Thymus (tissue), 11 donors: ENCODE measurements around the gene HYAL2. TPM values are rescaled to one million over a fixed set of nuclear protein-coding genes. Genes with fewer than 3 reads are reported as not detected.

ENCODE experiments used
- DNase-seq, 9 donors: peaks; one replicate each; pipeline ENCODE4 v3.0.0-alpha.2; 2013; ENCODE audit warnings: low spot score in 9 of 9, low read depth in 6 of 9, missing footprints in 1 of 9
- H3K27ac ChIP-seq, 2 donors: one replicate each; pipeline ENCODE4 v1.5.1; 2013; ENCODE audit warnings: control low read depth in 1 of 2, low read depth in 1 of 2, low read length in 1 of 2, mild to moderate bottlenecking in 1 of 2, moderate library complexity in 1 of 2
- H3K27me3 ChIP-seq, 2 donors: one replicate each; pipeline ENCODE4 v1.5.1; 2013; ENCODE audit warnings: low read length in 1 of 2; ENCODE audit not compliant: control insufficient read depth in 2 of 2, insufficient read depth in 1 of 2
- H3K36me3 ChIP-seq, 2 donors: one replicate each; pipeline ENCODE4 v1.5.1; 2013; ENCODE audit warnings: low read length in 1 of 2, mild to moderate bottlenecking in 1 of 2, moderate library complexity in 1 of 2; ENCODE audit not compliant: control insufficient read depth in 2 of 2, insufficient read depth in 2 of 2
- H3K4me1 ChIP-seq, 2 donors: one replicate each; pipeline ENCODE4 v1.5.1; 2013; ENCODE audit warnings: low read length in 2 of 2; ENCODE audit not compliant: control insufficient read depth in 2 of 2, insufficient read depth in 2 of 2
- H3K4me3 ChIP-seq, 2 donors: one replicate each; pipeline ENCODE4 v1.5.1; 2013; ENCODE audit warnings: low read length in 2 of 2, control low read depth in 1 of 2, mild to moderate bottlenecking in 1 of 2
- H3K9me3 ChIP-seq, 2 donors: one replicate each; pipeline ENCODE4 v1.5.1; 2013; ENCODE audit warnings: low read length in 1 of 2, mild to moderate bottlenecking in 1 of 2; ENCODE audit not compliant: control insufficient read depth in 2 of 2, insufficient read depth in 1 of 2
- WGBS: extraction: QIAGEN DNeasy Blood & Tissue Kit; methylation state at CpG from one replicate; pipeline ENCODE4 v1.1.7; 2013; 5-methylcytosine and 5-hydroxymethylcytosine counted together
- polyA plus RNA-seq: library from polyadenylated mRNA; stranded (reverse); fragments of 200-250 nt; gene quantifications from one replicate; pipeline ENCODE4 v1.2.3, GENCODE V29; 2013
- total RNA-seq: library from RNA; stranded (reverse); fragments of 120-200 nt; gene quantifications from one replicate; pipeline ENCODE4 v1.2.4, GENCODE V29; 2013
- donor health status: healthy.

HYAL2 gene
- total and polyA plus RNA-seq, 2 donors = 15.2 to 32.7 TPM

DNA sequence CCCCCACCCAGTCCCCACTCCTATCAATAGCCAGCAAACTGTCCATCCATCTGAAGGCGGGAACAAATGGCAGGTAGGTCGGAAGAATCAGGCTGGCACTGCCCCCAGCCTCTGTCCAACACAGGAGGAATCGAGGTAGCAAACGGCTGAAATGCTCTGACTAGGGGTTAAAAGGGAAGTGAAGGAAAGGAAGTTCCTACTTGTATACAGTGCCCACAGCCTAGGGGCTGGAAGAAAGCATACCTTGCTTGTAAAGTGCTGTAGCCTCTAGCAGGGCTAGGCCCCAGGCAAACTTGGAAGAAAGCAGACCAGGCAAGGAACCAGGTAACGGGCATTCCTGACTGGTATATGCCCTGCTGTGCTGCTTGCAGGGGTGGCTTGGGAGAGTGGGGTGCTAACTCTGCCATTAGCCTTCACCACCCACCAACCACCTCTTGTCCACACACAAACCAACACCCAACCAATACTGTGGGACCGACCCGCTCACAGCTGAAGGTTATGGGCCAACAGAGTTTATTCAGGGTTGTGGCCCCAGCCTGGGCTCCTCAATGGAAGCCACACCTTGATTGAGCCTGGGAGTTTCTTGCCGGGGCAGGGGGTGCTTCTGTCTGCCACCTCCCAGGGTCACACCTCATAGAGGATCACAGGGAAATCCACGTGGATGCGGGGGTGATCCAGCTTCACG, 3.1 kb upstream of the HYAL2 start:
- no peaks in the 10 kb centered on the region for H3K27me3 ChIP-seq
- no peak overlapping the region for H3K27ac ChIP-seq
- peaks cover 9 to 31% of the 10 kb centered on the region in 2 donors for H3K4me1 ChIP-seq
- DNase-seq = no peak
- H3K4me3 ChIP-seq = no peak overlapping the region
- WGBS = 94% methylated on average over 11 of the region's 11 CpGs
- peaks cover 0 to 4% of the 10 kb centered on the region in 2 donors for H3K9me3 ChIP-seq
- H3K36me3 ChIP-seq = peaks cover 30 to 33% of the 10 kb centered on the region in 2 donors

GRCh38 chr3:50325113-50325480, 2.6 kb upstream of the HYAL2 start:
- H3K4me1 ChIP-seq = peaks cover 14 to 37% of the 10 kb centered on the region in 2 donors
- no peaks in the 10 kb centered on the region for H3K27me3 ChIP-seq
- H3K36me3 ChIP-seq = peaks cover 25 to 28% of the 10 kb centered on the region in 2 donors
- no peak for DNase-seq
- H3K4me3 ChIP-seq = no peak overlapping the region
- 95% methylated on average over 2 of the region's 2 CpGs for WGBS
- peaks cover 0 to 4% of the 10 kb centered on the region in 2 donors for H3K9me3 ChIP-seq
- no peak overlapping the region for H3K27ac ChIP-seq

DNA sequence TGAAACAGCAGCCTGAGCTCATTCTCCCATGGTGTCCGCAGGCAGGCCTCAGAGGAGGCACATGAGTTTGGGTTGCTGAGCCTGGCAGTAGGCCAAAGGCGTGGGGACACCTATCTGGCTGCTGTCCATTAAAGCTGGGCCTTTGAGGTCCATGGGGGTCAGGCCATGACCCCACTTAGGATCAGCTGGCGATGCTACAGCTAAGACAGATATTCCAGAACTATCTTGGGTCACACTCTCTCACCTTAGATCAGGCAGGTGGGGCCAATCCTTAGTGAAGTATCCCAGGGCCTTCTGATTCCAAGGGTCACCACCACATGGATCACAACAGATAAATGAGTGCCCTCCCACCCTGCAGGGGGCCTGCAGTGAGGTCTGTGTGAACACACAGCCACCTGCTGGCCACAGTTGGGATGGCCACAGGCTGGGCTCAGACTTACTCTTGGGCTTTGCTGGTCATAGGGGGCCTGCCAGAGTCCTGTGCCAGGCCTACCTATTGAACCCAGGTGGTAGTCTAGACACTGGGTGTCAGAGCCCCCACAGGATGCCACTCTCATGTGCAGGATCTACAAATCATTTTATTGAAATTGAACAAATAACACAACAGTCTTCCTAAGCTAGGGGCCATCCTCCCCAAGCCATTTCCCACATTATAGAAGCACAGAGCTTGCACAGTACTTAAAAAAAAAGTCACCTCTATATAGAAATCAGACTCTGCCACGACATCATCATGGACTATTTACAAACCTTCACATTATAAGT, 2.0 kb upstream of the HYAL2 start:
- Histone ChIP-seq H3K27ac (peak overlapping the region in 1 of 2 donors; percentile 37), H3K36me3 (peaks cover 19 to 23% of the 10 kb centered on the region in 2 donors), H3K4me1 (peaks cover 14 to 40% of the 10 kb centered on the region in 2 donors), H3K9me3 (peaks cover 0 to 4% of the 10 kb centered on the region in 2 donors), H3K4me3 (no peak overlapping the region), H3K27me3 (no peaks in the 10 kb centered on the region)
- DNase-seq = peak in 2 of 9 donors; percentile 60 to 61
- 74% methylated on average over 4 of the region's 4 CpGs for WGBS

DNA sequence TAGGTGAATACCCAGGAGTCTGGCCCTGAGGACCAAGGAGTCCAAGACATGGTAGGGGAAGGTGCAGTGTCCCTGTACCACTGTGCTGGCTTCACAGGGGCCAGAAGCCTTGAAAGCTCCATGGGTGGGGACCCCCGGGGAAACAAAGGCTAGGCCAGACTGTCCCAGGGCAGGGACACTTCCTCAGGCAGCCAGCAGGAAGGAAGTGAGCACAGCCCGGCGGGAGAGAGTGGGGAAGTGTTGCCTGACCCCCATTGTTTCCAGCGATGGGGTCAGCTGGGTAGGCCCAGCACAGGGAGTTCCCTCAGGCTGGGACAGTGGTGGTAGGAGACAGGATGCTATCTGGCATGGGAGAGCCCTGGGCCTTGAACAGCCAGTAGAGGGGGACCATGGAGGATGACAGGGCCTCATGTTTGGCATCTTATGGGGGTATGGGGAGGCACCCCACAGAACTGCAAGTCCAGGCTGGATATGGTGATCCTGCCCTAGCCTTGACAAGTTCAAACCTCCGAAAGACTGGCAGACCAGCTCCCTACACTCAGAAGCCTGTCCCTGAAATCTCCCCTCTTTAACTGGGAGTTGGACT, 1.2 kb upstream of the HYAL2 start:
- Histone ChIP-seq H3K36me3 (peaks cover 18 to 20% of the 10 kb centered on the region in 2 donors), H3K4me1 (peaks cover 14 to 46% of the 10 kb centered on the region in 2 donors), H3K27me3 (no peaks in the 10 kb centered on the region), H3K4me3 (no peak overlapping the region), H3K27ac (peak overlapping the region in 1 of 2 donors; percentile 37), H3K9me3 (peaks cover 0 to 4% of the 10 kb centered on the region in 2 donors)
- no peak for DNase-seq
- 82% methylated on average over 5 of the region's 5 CpGs for WGBS

GRCh38 chr3:50323092-50323600, 601 bp upstream of the HYAL2 start:
- WGBS = 82% methylated on average over 4 of the region's 4 CpGs
- H3K4me3 ChIP-seq = no peak overlapping the region
- H3K9me3 ChIP-seq = peaks cover 0 to 2% of the 10 kb centered on the region in 2 donors

DNA sequence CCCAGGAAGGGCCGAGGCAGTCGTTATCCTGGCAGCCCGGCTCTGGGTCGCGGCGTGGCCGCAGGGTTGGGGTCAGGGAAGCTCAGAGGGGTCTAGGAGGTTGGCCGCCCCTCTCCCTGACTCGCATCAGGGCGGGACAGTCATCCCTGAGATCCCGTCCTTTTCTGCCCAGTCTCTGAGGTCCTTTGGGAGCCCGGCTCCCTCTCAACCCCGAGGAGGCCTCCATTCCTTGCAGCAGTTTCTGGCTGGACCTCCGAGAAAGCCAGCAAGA, 495 bp downstream of the HYAL2 start:
- Histone ChIP-seq H3K27me3 (no peaks in the 10 kb centered on the region), H3K4me3 (peak overlapping the region; percentile 71 to 75), H3K36me3 (peaks cover 18 to 20% of the 10 kb centered on the region in 2 donors), H3K4me1 (peaks cover 9 to 33% of the 10 kb centered on the region in 2 donors), H3K27ac (no peak overlapping the region), H3K9me3 (no peaks in the 10 kb centered on the region)
- 56% methylated on average over 14 of the region's 14 CpGs for WGBS
- no peak for DNase-seq

More at GRCh38 chr3:50323092-50323600, 601 bp upstream of the HYAL2 start:
- no peak for DNase-seq
- H3K4me1 ChIP-seq = peaks cover 14 to 40% of the 10 kb centered on the region in 2 donors
- peaks cover 18 to 20% of the 10 kb centered on the region in 2 donors for H3K36me3 ChIP-seq
- H3K27me3 ChIP-seq = no peaks in the 10 kb centered on the region
- H3K27ac ChIP-seq = peak overlapping the region in 1 of 2 donors; percentile 22

DNA sequence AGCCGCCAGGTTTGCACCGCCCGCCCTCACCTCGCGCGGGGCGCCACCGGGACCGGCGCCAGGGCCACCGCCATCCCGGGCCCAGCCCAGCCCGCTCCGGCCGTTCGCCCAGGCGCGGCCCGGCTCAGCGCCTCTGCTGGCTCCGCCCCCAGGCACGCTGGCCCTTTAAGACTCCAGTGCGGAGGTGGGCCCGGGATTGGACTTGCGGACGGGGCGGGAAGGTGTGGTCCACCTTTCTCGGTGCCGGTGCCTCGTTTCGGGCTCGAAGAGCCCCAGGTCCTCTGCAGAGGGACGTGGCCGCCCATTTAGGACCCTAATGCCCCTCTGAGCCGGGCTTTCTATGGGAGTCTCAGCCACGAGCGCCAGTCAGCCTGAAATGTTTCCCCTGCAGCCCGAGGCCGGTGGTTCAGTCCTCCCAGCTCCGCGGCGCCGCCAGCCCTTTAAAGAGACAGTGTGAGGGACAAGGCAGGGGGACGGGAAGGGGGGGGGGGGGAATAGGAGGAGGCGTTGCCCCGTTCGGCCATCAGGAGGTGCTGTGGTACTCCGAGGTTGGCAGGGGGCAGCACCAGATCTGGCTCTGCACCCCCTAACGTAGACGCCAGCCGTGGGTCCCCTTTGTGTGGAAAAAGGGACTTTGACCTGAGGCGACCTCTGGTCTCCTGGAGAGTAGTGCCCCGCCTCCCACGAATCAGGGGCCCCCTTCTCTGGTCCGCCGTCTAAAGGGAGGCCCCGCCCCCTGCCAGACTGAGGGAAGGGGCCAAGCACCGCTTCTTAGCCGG, 1.0 kb downstream of the HYAL2 start:
- Histone ChIP-seq H3K27ac (peak overlapping the region; percentile 44 to 80), H3K9me3 (no peaks in the 10 kb centered on the region), H3K4me3 (peak overlapping the region; percentile 71 to 75), H3K4me1 (peaks cover 8 to 30% of the 10 kb centered on the region in 2 donors), H3K36me3 (peaks cover 18 to 20% of the 10 kb centered on the region in 2 donors), H3K27me3 (no peaks in the 10 kb centered on the region)
- 2% methylated on average over 59 of the region's 59 CpGs for WGBS
- peak in 7 of 9 donors; percentile 76 to 93 (median 81) for DNase-seq

GRCh38 chr3:50320853-50321335, 1.7 kb downstream of the HYAL2 start:
- Histone ChIP-seq H3K4me3 (peak overlapping the region; percentile 71 to 75), H3K9me3 (no peaks in the 10 kb centered on the region), H3K36me3 (peaks cover 13 to 14% of the 10 kb centered on the region in 2 donors), H3K27me3 (no peaks in the 10 kb centered on the region), H3K4me1 (peaks cover 8 to 30% of the 10 kb centered on the region in 2 donors), H3K27ac (peak overlapping the region in 1 of 2 donors; percentile 44)
- peak in 6 of 9 donors; percentile 67 to 86 (median 78) for DNase-seq
- under 1% methylated on average over 45 of the region's 45 CpGs for WGBS
